MM.1S (cell line): Measurements from ENCODE around the gene ADSS1.

Source experiments
- DNase-seq: peaks from one replicate; pipeline ENCODE4 v3.0.0-alpha.2; 2015
- H2AFZ ChIP-seq: fragments of 300-600 bp; sonication (generic); 2 replicates; pipeline ENCODE4 v1.6.0; 2016; ENCODE audit warnings: antibody characterized with exemption, low read length
- H3F3A ChIP-seq: fragments of 300-600 bp; sonication (generic); 2 replicates; pipeline ENCODE4 v1.6.1; 2016; ENCODE audit warnings: mild to moderate bottlenecking, antibody characterized with exemption, low read length, moderate library complexity, mixed read lengths; ENCODE audit not compliant: insufficient read depth
- H3K27ac ChIP-seq: fragments of 300-600 bp; sonication (generic); 2 replicates; pipeline ENCODE4 v1.5.1; 2016; ENCODE audit warnings: mild to moderate bottlenecking, low read length
- H3K27me3 ChIP-seq: fragments of 300-600 bp; sonication (generic); replicated peaks from 2 replicates; pipeline ENCODE4 v1.6.0; 2016; ENCODE audit warnings: low read length; ENCODE audit not compliant: insufficient read depth
- H3K36me3 ChIP-seq: fragments of 300-600 bp; sonication (generic); replicated peaks from 2 replicates; pipeline ENCODE4 v1.6.1; 2016; ENCODE audit warnings: mild to moderate bottlenecking, low read length, mixed read lengths; ENCODE audit not compliant: insufficient read depth
- H3K4me1 ChIP-seq: fragments of 300-600 bp; sonication (generic); 2 replicates; pipeline ENCODE4 v1.6.1; 2016; ENCODE audit warnings: low read length, mixed read lengths
- H3K4me2 ChIP-seq: fragments of 300-600 bp; sonication (generic); 2 replicates; pipeline ENCODE4 v1.6.0; 2016; ENCODE audit warnings: low read depth, low read length
- H3K4me3 ChIP-seq: fragments of 300-600 bp; sonication (generic); 2 replicates; pipeline ENCODE4 v1.5.1; 2016; ENCODE audit warnings: low read length, mixed read lengths
- H3K79me2 ChIP-seq: fragments of 300-600 bp; sonication (generic); 2 replicates; pipeline ENCODE4 v1.6.1; 2016; ENCODE audit warnings: mixed run types, low read length, mixed read lengths
- H3K9ac ChIP-seq: fragments of 300-600 bp; sonication (generic); 2 replicates; pipeline ENCODE4 v1.6.1; 2016; ENCODE audit warnings: low read length, mixed read lengths
- H3K9me2 ChIP-seq: fragments of 300-600 bp; sonication (generic); replicated peaks from 2 replicates; pipeline ENCODE4 v1.6.1; 2016; ENCODE audit warnings: mild to moderate bottlenecking, low read length, mixed read lengths; ENCODE audit not compliant: insufficient read depth
- H3K9me3 ChIP-seq: fragments of 300-600 bp; sonication (generic); replicated peaks from 2 replicates; pipeline ENCODE4 v1.6.1; 2016; ENCODE audit warnings: mild to moderate bottlenecking, low read length, mixed read lengths; ENCODE audit not compliant: insufficient read depth
- H4K20me1 ChIP-seq: fragments of 300-600 bp; sonication (generic); 2 replicates; pipeline ENCODE4 v1.6.1; 2016; ENCODE audit warnings: mild to moderate bottlenecking, low read length, moderate library complexity, mixed read lengths; ENCODE audit not compliant: insufficient read depth
- CTCF ChIP-seq: fragments of 300-600 bp; sonication (generic); IDR thresholded peaks from 2 replicates; pipeline ENCODE4 v1.5.1; 2016; ENCODE audit warnings: antibody characterized with exemption, low read length, mixed read lengths
- EZH2 ChIP-seq: fragments of 300-600 bp; sonication (generic); optimal IDR thresholded peaks from 2 replicates; pipeline ENCODE3; 2017; ENCODE audit warnings: low read depth, mild to moderate bottlenecking, antibody characterized with exemption, low read length, mixed read lengths
- EZH2phosphoT487 ChIP-seq: fragments of 300-600 bp; sonication (generic); IDR thresholded peaks from 2 replicates; pipeline ENCODE4 v1.6.1; 2018; ENCODE audit warnings: antibody characterized with exemption, low read length

Gene ADSS1

GRCh38 chr14:104741803-104742251, 17.8 kb downstream of the ADSS1 start:
- no peaks in the 10 kb centered on the region for H4K20me1 ChIP-seq
- H3K4me2 ChIP-seq: no peak overlapping the region
- H3K4me3 ChIP-seq: no peak overlapping the region
- H3K79me2 ChIP-seq: no peaks in the 10 kb centered on the region
- H3K9ac ChIP-seq: no peak overlapping the region
- no peaks in the 10 kb centered on the region for H3K9me3 ChIP-seq
- H3K9me2 ChIP-seq: no peaks in the 10 kb centered on the region
- no peak for TF ChIP-seq CTCF
- no peak for TF ChIP-seq EZH2phosphoT487
- no peak for TF ChIP-seq EZH2
- H3F3A ChIP-seq: no peaks in the 10 kb centered on the region
- peaks cover 58% of the 10 kb centered on the region for H3K27me3 ChIP-seq
- no peaks in the 10 kb centered on the region for H3K36me3 ChIP-seq
- H3K4me1 ChIP-seq: no peaks in the 10 kb centered on the region
- H2AFZ ChIP-seq: no peak overlapping the region
- no peak for DNase-seq
- no peak overlapping the region for H3K27ac ChIP-seq

- H3K9ac ChIP-seq: no peak overlapping the region
- H3K27ac ChIP-seq: no peak overlapping the region
- H3K4me3 ChIP-seq: no peak overlapping the region
- no peaks in the 10 kb centered on the region for H4K20me1 ChIP-seq
- no peaks in the 10 kb centered on the region for H3K9me3 ChIP-seq
- H3K36me3 ChIP-seq: no peaks in the 10 kb centered on the region
- no peaks in the 10 kb centered on the region for H3K4me1 ChIP-seq
- no peak overlapping the region for H3K4me2 ChIP-seq
- H3F3A ChIP-seq: no peaks in the 10 kb centered on the region
- H3K27me3 ChIP-seq: peaks cover 55% of the 10 kb centered on the region
- H3K9me2 ChIP-seq: no peaks in the 10 kb centered on the region
- DNase-seq: no peak
- no peaks in the 10 kb centered on the region for H3K79me2 ChIP-seq
- H2AFZ ChIP-seq: no peak overlapping the region
- no peak for TF ChIP-seq CTCF
- TF ChIP-seq EZH2phosphoT487: no peak
- no peak for TF ChIP-seq EZH2
Observed at GRCh38 chr14:104742586-104743455, 18.8 kb downstream of the ADSS1 start.

GRCh38 chr14:104743461-104744380, 19.7 kb downstream of the ADSS1 start:
- no peak for DNase-seq
- H3K9ac ChIP-seq: no peak overlapping the region
- H3K4me3 ChIP-seq: no peak overlapping the region
- peaks cover 48% of the 10 kb centered on the region for H3K27me3 ChIP-seq
- H3K9me3 ChIP-seq: no peaks in the 10 kb centered on the region
- no peak overlapping the region for H3K4me2 ChIP-seq
- no peaks in the 10 kb centered on the region for H3K36me3 ChIP-seq
- no peaks in the 10 kb centered on the region for H3K9me2 ChIP-seq
- no peak overlapping the region for H3K27ac ChIP-seq
- no peaks in the 10 kb centered on the region for H3K4me1 ChIP-seq
- TF ChIP-seq EZH2phosphoT487: no peak
- H2AFZ ChIP-seq: no peak overlapping the region
- no peaks in the 10 kb centered on the region for H3K79me2 ChIP-seq
- no peaks in the 10 kb centered on the region for H3F3A ChIP-seq
- H4K20me1 ChIP-seq: no peaks in the 10 kb centered on the region
